ENCODE data around the gene ACACB.

The ACACB gene

GRCh38 chr12:109110988-109111495, 5.3 kb upstream of the ACACB start:
- DNase-seq = peak; percentile 79

- no peak for DNase-seq
These were observed 3.5 kb upstream of the ACACB start for GRCh38 chr12:109112720-109113465.

GRCh38 chr12:109113661-109114321, 2.6 kb upstream of the ACACB start:
- no peak for DNase-seq

- DNase-seq = no peak
These were observed 1.7 kb upstream of the ACACB start for GRCh38 chr12:109114644-109115043.

- DNase-seq = no peak
These were observed 1.0 kb upstream of the ACACB start for GRCh38 chr12:109115404-109115757.

GRCh38 chr12:109116611-109116949, 193 bp downstream of the ACACB start:
- no peak for DNase-seq

- DNase-seq = no peak
These were observed 3.7 kb downstream of the ACACB start for GRCh38 chr12:109120095-109120494.

GRCh38 chr12:109120557-109120956, 4.2 kb downstream of the ACACB start:
- DNase-seq = no peak

- DNase-seq = no peak
These were observed 5.0 kb downstream of the ACACB start for GRCh38 chr12:109121346-109121880.

GRCh38 chr12:109124878-109125648, 8.7 kb downstream of the ACACB start:
- DNase-seq = no peak

- DNase-seq = no peak
These were observed 9.4 kb downstream of the ACACB start for GRCh38 chr12:109125791-109126190.

GRCh38 chr12:109126784-109127183, 10.4 kb downstream of the ACACB start:
- no peak for DNase-seq

GRCh38 chr12:109127533-109128242, 11.3 kb downstream of the ACACB start:
- no peak for DNase-seq

- DNase-seq = no peak
These were observed 14.1 kb downstream of the ACACB start for GRCh38 chr12:109130297-109131153.

GRCh38 chr12:109131154-109132050, 15.0 kb downstream of the ACACB start:
- DNase-seq = no peak

- peak; percentile 9 for DNase-seq
These were observed 18.0 kb downstream of the ACACB start for GRCh38 chr12:109134186-109134917.

- no peak for DNase-seq
These were observed 20.7 kb downstream of the ACACB start for GRCh38 chr12:109137055-109137454.

- DNase-seq = no peak
These were observed 23.0 kb downstream of the ACACB start for GRCh38 chr12:109139360-109139759.

- DNase-seq = no peak
These were observed 23.4 kb downstream of the ACACB start for GRCh38 chr12:109139791-109140190.

- DNase-seq = no peak
These were observed 24.2 kb downstream of the ACACB start for GRCh38 chr12:109140560-109140959.

Data from fibroblast of skin of right biceps (primary cell).